ENCODE data around the gene MBTD1.

Gene MBTD1

DNA sequence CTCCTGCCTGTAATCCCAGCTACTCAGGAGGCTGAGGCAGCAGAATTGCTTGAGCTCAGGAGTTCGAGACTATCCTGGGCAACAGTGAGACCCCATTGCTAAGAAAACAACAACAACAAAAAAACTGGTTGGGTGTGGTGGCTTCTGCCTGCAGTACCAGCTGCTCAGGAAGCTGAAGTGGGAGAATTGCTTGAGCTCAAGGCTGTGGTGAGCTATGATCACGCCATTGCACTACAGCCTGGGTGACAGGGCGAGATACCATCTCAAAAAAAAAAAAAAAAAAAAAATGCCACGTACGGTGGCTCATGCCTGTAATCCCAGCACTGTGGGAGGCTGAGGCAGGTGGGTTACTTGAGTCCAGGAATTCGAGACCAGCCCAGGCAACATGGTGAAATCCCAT lies 59.6 kb downstream of the MBTD1 start:
- no peak overlapping the region for H3K4me3 ChIP-seq (replicated peaks in 1 of 2; ENCODE audit: low read depth in 2 of 2, low read length in 2 of 2)
- no peak for DNase-seq (ENCODE audit: low read depth in 2 of 2)
- TF ChIP-seq, protein P1, sequence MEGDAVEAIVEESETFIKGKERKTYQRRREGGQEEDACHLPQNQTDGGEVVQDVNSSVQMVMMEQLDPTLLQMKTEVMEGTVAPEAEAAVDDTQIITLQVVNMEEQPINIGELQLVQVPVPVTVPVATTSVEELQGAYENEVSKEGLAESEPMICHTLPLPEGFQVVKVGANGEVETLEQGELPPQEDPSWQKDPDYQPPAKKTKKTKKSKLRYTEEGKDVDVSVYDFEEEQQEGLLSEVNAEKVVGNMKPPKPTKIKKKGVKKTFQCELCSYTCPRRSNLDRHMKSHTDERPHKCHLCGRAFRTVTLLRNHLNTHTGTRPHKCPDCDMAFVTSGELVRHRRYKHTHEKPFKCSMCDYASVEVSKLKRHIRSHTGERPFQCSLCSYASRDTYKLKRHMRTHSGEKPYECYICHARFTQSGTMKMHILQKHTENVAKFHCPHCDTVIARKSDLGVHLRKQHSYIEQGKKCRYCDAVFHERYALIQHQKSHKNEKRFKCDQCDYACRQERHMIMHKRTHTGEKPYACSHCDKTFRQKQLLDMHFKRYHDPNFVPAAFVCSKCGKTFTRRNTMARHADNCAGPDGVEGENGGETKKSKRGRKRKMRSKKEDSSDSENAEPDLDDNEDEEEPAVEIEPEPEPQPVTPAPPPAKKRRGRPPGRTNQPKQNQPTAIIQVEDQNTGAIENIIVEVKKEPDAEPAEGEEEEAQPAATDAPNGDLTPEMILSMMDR (IDR thresholded peaks at IDR 0.05; ENCODE audit: low read depth, low read length) = no peak

DNA sequence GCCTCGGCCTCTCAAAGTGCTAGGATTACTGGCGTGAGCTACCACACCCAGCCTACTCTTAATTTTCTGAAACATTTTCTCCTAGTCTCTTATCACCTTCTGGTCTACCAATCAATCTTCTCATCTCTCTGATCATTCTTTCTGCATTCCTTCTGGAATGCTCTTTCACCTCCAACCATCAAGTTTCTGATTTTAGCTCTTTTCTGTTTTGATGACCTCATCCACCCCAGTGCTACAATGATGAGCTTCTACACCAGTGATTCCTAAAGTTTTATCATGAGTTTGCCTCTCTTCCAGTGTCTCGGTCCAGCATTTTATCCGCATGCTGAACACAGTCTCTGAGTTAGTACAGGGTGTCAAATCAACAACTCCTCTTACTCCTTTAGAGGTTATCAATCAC lies 62.1 kb downstream of the MBTD1 start:
- TF ChIP-seq, protein P1 (IDR thresholded peaks at IDR 0.05; ENCODE audit: low read depth, low read length) = no peak
- DNase-seq (ENCODE audit: low read depth in 2 of 2) = no peak
- no peak overlapping the region for H3K4me3 ChIP-seq (replicated peaks in 1 of 2; ENCODE audit: low read depth in 2 of 2, low read length in 2 of 2)

DNA sequence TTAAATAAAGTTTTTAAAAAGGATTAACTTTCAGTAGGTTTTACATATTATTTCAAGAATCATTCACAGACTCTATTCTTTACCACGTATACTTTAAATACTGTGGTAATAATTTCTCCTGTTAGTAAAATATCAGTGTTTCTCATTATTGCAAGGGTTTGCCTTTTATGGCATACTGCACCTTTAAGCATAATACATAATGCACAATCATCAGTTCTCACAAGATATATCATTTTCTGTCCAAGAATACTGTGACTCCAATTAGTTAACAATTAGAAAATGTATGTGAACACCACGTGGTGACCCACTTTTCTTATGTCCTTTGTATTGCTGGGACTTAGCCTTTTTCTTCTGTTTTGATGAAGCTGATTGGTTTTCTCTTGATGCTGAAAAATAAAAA lies 68.0 kb downstream of the MBTD1 start:
- TF ChIP-seq, protein P1 (IDR thresholded peaks at IDR 0.05; ENCODE audit: low read depth, low read length) = no peak
- no peak overlapping the region for H3K4me3 ChIP-seq (replicated peaks in 1 of 2; ENCODE audit: low read depth in 2 of 2, low read length in 2 of 2)

DNA sequence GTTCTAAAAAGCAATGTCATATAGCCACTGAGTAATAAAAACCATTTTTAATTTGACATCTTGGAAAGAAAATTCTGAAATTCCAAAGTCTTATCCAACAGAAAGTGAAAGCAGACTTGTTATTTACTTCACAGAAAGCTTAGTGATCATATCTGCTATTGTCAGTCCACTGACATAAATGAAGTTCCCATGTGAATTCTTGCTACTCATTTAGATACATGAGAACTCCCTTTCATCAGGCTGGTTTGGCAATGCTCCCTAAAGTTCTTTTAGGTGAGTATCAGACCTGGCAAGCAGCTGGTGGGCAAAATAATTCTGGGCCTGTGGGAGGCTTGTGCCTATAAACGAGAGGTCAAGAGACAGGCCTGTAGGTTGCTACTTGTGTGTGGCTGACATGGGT lies 70.2 kb downstream of the MBTD1 start:
- H3K4me3 ChIP-seq (replicated peaks in 1 of 2; ENCODE audit: low read depth in 2 of 2, low read length in 2 of 2) = no peak overlapping the region
- DNase-seq (ENCODE audit: low read depth in 2 of 2) = no peak
- TF ChIP-seq, protein P1 (IDR thresholded peaks at IDR 0.05; ENCODE audit: low read depth, low read length) = no peak

More for the DNA sequence above, 68.0 kb downstream of the MBTD1 start:
- DNase-seq (ENCODE audit: low read depth in 2 of 2) = no peak

DNA sequence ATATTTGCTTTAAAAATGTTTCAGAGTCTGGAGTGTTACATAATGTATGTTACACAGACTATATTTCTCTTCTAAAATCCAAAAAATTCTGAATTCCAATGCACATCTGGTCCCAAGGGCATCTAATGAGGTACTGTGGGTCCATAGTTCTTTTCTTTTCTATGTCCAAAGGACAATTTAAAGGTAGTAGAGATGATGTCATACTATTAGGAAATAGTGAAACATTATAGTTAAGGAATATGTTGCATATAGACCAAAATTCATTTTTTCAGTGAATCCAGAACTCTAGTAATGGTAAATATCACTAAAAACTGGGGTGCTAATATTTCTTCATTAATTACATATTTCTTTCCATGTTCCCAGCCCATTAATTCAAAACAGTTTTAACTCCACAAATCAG lies 70.7 kb downstream of the MBTD1 start:
- DNase-seq (ENCODE audit: low read depth in 2 of 2) = no peak
- TF ChIP-seq, protein P1 (IDR thresholded peaks at IDR 0.05; ENCODE audit: low read depth, low read length) = no peak
- no peak overlapping the region for H3K4me3 ChIP-seq (replicated peaks in 1 of 2; ENCODE audit: low read depth in 2 of 2, low read length in 2 of 2)

DNA sequence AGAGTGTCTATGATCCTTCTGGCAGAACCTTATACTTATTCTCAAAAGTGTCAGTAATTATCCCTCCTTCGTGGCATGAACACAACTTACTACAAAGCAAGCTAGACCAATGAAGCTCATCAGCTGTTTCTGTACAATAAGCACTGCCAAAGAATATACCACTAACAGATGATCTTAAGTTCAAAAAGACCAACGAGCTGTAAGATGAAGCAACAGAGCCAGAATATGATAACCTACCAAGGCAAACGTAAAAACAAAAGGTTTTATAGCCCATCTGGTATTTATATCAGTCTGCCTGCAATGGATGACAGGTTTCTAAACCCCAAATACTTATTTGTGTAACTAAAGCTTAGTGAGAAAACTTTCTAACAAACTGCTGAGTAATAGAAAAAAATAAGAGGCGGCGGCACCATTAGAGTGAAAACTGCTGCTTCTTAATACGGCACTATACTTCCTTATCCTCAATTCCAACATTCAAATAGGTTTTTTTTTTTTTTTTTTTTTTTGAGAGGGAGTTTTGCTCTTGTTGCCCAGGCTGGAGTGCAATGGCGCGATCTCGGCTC lies 71.5 kb downstream of the MBTD1 start:
- DNase-seq (ENCODE audit: low read depth in 2 of 2) = no peak
- no peak overlapping the region for H3K4me3 ChIP-seq (replicated peaks in 1 of 2; ENCODE audit: low read depth in 2 of 2, low read length in 2 of 2)
- TF ChIP-seq, protein P1 (IDR thresholded peaks at IDR 0.05; ENCODE audit: low read depth, low read length) = no peak

DNA sequence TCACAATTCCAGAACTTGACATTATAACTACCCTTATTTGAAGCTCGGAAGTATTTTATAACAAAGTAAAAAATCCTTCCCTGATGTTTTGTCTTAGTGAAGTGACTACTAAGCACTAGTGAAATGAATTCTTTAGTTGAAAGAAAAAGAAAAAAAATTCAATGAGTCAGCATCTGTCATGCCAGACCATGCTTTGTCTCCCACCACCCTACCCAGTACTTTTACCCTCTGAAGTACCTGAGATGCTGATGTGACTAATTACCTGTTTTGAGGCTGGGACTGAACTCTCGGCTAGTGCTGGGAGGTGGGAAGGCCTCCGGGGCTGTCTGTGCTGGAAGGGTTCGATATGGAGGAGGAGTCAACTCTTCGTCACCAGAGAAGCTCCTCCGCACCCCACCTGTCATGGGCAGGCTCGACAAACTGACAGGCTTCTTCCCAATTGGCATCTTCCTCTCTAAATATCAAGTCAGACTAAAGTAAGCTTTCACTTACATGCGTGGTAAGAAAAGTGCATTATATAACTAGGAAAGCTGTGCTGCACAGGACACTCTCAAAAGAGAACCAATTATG lies 74.0 kb downstream of the MBTD1 start:
- DNase-seq (ENCODE audit: low read depth in 2 of 2) = no peak
- H3K4me3 ChIP-seq (replicated peaks in 1 of 2; ENCODE audit: low read depth in 2 of 2, low read length in 2 of 2) = no peak overlapping the region
- TF ChIP-seq, protein P1 (IDR thresholded peaks at IDR 0.05; ENCODE audit: low read depth, low read length) = no peak
